Measurements from ENCODE around the gene BPIFB3. TPM values are rescaled to one million over a fixed set of nuclear protein-coding genes. Genes with fewer than 3 reads are reported as not detected.
"Not testable (repeated sequence)": the region's sequence is repeated elsewhere in the genome, so short reads cannot be mapped to it uniquely, and the experiment has no call there.

BPIFB3 gene
- total and polyA plus RNA-seq, 9 of the 15 experiments (the other 6 are each of a cell fraction or from before 2014, with no cell fraction given): not detected

DNA sequence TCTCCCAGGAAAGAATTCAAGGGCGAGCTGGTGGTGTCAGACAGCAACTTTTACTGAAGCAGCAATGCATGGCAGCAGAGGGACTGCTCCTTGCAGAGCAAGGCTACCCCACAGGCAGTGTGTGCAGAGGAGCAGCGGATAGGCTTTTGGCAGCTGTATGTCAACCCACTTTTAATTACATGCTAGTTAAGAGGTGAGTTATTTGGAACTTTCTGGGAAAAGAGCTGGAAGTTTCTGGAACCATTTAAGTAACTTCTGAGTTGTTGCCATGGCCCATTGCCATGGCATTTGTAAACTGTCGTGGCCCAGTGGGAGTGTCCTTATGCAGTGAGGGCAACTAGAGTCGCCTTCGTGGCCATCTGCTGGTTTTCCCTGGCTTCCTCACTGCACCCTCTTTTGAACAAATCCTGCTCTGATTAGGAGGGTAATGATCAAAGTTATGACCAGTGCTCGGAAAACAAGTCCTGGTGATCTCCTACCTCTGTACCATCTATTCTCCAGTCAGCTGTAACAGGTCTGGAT is 59.7 kb downstream of the BPIFB3 start:
- in situ Hi-C loops (cut with MboI): no loop called here
- Histone ChIP-seq H3K27me3 (ENCODE audit: control insufficient read depth in 2 of 2, insufficient read depth in 2 of 2, low read length in 2 of 2) (peaks cover 0 to 24% of the 10 kb centered on the region in 2 experiments; a peak in 1 of 5 replicates), H3K4me1 (replicated peaks in 1 of 2; ENCODE audit: control insufficient read depth in 2 of 2, insufficient read depth in 2 of 2, low read length in 2 of 2) (no peaks in the 10 kb centered on the region), H4K20me1 (replicated peaks; ENCODE audit: control insufficient read depth, insufficient read depth, low read length) (no peaks in the 10 kb centered on the region), H3K36me3 (ENCODE audit: control insufficient read depth, insufficient read depth, low read length) (no peaks in the 10 kb centered on the region), H3K79me2 (ENCODE audit: control insufficient read depth, insufficient read depth, low read length) (no peaks in the 10 kb centered on the region), H3K4me2 (ENCODE audit: insufficient read depth, low read length) (no peak overlapping the region), H3K27ac (ENCODE audit: extremely low read depth, low read depth, low read length) (no peak overlapping the region), H3K9me1 (ENCODE audit: control insufficient read depth, insufficient read depth, low read length) (no peaks in the 10 kb centered on the region), H3K4me3 (no peak overlapping the region), H3K9me3 (replicated peaks; ENCODE audit: control insufficient read depth, insufficient read depth, low read depth, low read length) (no peaks in the 10 kb centered on the region), H2AFZ (ENCODE audit: low read depth, low read length) (no peak overlapping the region), H3K9ac (ENCODE audit: insufficient read depth in 1 of 2, low read depth in 2 of 2, low read length in 2 of 2) (no peak overlapping the region)
- FAIRE-seq (no peak), ATAC-seq (no peak), DNase-seq (ENCODE audit: extremely low read depth in 1 of 4, low spot score in 3 of 4) (no peak)
- WGBS (ENCODE audit: insufficient coverage, low coverage, missing lambda C conversion rate): 0% methylated on average over 6 of the region's 6 CpGs
- POLR2A ChIA-PET: no interaction called here
- intact Hi-C loops (cut with micrococcal nuclease): no loop called here
- no peak for TF ChIP-seq ZNF311 (CRISPR knock-in tag; IDR thresholded peaks at IDR 0.05)
- TF ChIP-seq ZNF12 (CRISPR knock-in tag; IDR thresholded peaks at IDR 0.05): no peak
- TF ChIP-seq ZFPM2 (CRISPR knock-in tag; IDR thresholded peaks at IDR 0.05): no peak
- no peak for TF ChIP-seq DNMT1 (IDR thresholded peaks at IDR 0.05)
- no peak for TF ChIP-seq KLF13 (tag; IDR thresholded peaks at IDR 0.05; ENCODE audit: borderline replicate concordance, low read depth)
- no peak for TF ChIP-seq NR0B1 (IDR thresholded peaks at IDR 0.05; ENCODE audit: partially characterized antibody)
- no TSS peak for BruUV-seq (replicated peaks)
- CTCF ChIA-PET (ENCODE audit: low intra/inter-chr PET ratio): no interaction called here

- CTCF ChIA-PET (ENCODE audit: low intra/inter-chr PET ratio); H3K9ac ChIP-seq (ENCODE audit: insufficient read depth in 1 of 2, low read depth in 2 of 2, low read length in 2 of 2); H3K4me2 ChIP-seq (ENCODE audit: insufficient read depth, low read length); H3K4me3 ChIP-seq; FAIRE-seq; H3K9me3 ChIP-seq (replicated peaks; ENCODE audit: control insufficient read depth, insufficient read depth, low read depth, low read length); H3K36me3 ChIP-seq (ENCODE audit: control insufficient read depth, insufficient read depth, low read length); ATAC-seq; intact Hi-C loops (cut with micrococcal nuclease); DNase-seq (ENCODE audit: extremely low read depth in 1 of 4, low spot score in 3 of 4); in situ Hi-C loops (cut with MboI); H4K20me1 ChIP-seq (replicated peaks; ENCODE audit: control insufficient read depth, insufficient read depth, low read length); BruUV-seq (replicated peaks); H3K79me2 ChIP-seq (ENCODE audit: control insufficient read depth, insufficient read depth, low read length); H3K27ac ChIP-seq (ENCODE audit: extremely low read depth, low read depth, low read length); H3K9me1 ChIP-seq (ENCODE audit: control insufficient read depth, insufficient read depth, low read length); H3K4me1 ChIP-seq (replicated peaks in 1 of 2; ENCODE audit: control insufficient read depth in 2 of 2, insufficient read depth in 2 of 2, low read length in 2 of 2); H2AFZ ChIP-seq (ENCODE audit: low read depth, low read length); POLR2A ChIA-PET: not testable (repeated sequence)
- H3K27me3 ChIP-seq (ENCODE audit: control insufficient read depth in 2 of 2, insufficient read depth in 2 of 2, low read length in 2 of 2): peaks cover 0 to 24% of the 10 kb centered on the region in 2 experiments; a peak in 1 of 5 replicates
- 10% methylated on average over 2 of the region's 34 CpGs for WGBS (ENCODE audit: insufficient coverage, low coverage, missing lambda C conversion rate)
Observed at GRCh38 chr20:33115501-33115900, 61.8 kb downstream of the BPIFB3 start.
